Measurements from ENCODE around the gene EIPR1.
A peak's percentile ranks its signal among the peaks of the same experiment; 100 is the strongest.

EIPR1 gene

GRCh38 chr2:3179626-3180025 lies 198.0 kb downstream of the EIPR1 start:
- H4K8ac ChIP-seq (ENCODE audit: low read length) = no peak overlapping the region
- peaks cover 9% of the 10 kb centered on the region for H3K9me3 ChIP-seq (ENCODE audit: control insufficient read depth, low read length)
- H3K27ac ChIP-seq (ENCODE audit: low read length, poor library complexity, severe bottlenecking) = no peak overlapping the region
- H3K9ac ChIP-seq (ENCODE audit: low read length) = no peak overlapping the region
- no peak overlapping the region for H2AFZ ChIP-seq (ENCODE audit: low read depth, low read length)
- no peak overlapping the region for H2BK15ac ChIP-seq (ENCODE audit: low read depth, poor library complexity, severe bottlenecking)
- H3K36me3 ChIP-seq (ENCODE audit: control insufficient read depth in 1 of 2, insufficient read depth in 2 of 2, low read depth in 1 of 2, low read length in 2 of 2) = peaks cover 0 to 49% of the 10 kb centered on the region in 2 experiments
- H3K4me3 ChIP-seq (ENCODE audit: insufficient read depth in 1 of 2, low read depth in 1 of 2, low read length in 2 of 2) = no peak overlapping the region
- peaks cover 27% of the 10 kb centered on the region for H3K4me1 ChIP-seq (ENCODE audit: control insufficient read depth, insufficient read depth, low read depth, low read length)
- H2AK5ac ChIP-seq (ENCODE audit: low read length, severe bottlenecking) = no peak overlapping the region
- H3K27me3 ChIP-seq (ENCODE audit: control insufficient read depth in 1 of 2, insufficient read depth in 1 of 2, low read length in 2 of 2) = no peaks in the 10 kb centered on the region
- H3K18ac ChIP-seq (ENCODE audit: low read depth in 1 of 2, low read length in 2 of 2) = no peak overlapping the region
- DNase-seq = no peak
- H3K4me2 ChIP-seq (ENCODE audit: low read length, poor library complexity, severe bottlenecking) = no peak overlapping the region
- no peak overlapping the region for H3K4ac ChIP-seq (ENCODE audit: low read depth in 1 of 2, low read length in 2 of 2)
- H3K23ac ChIP-seq (ENCODE audit: low read length in 2 of 2) = no peak overlapping the region
- H2BK120ac ChIP-seq (ENCODE audit: low read depth, low read length) = no peak overlapping the region
- H4K91ac ChIP-seq (ENCODE audit: low read length) = no peak overlapping the region
- WGBS = 96% methylated on average over 11 of the region's 11 CpGs
- no peak overlapping the region for H2BK5ac ChIP-seq (ENCODE audit: low read depth, low read length, poor library complexity, severe bottlenecking)
- H3K79me1 ChIP-seq (replicated peaks; ENCODE audit: low read length, poor library complexity, severe bottlenecking) = peaks cover 10% of the 10 kb centered on the region
- H2BK12ac ChIP-seq (ENCODE audit: low read length in 2 of 2) = no peak overlapping the region
- no peak overlapping the region for H3K14ac ChIP-seq (ENCODE audit: low read length in 2 of 2)

DNA sequence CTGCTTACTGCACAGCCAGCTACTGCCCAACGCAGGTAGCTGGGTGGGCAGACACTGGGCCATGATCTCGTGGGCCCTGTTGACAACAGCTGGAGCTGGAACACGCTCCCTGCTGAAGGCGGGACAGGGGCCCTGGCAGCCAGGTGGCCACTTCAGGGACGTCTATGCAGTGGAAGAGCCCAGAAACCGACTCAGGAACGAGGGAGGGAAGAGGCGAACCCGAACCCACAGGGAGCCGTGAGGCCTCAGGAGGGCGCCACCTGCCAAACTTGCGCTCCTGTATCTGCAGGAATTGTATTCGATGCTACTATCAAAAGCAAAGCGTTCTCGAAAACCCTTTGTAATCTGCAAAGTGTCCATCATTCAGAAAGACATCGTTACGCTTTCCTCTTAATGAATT lies 198.4 kb downstream of the EIPR1 start:
- Histone ChIP-seq H3K14ac (ENCODE audit: low read length in 2 of 2) (peak overlapping the region in 1 of 2 experiments; percentile 56), H3K4me1 (ENCODE audit: control insufficient read depth, insufficient read depth, low read depth, low read length) (peaks cover 30% of the 10 kb centered on the region), H3K23ac (ENCODE audit: low read length in 2 of 2) (no peak overlapping the region), H3K4ac (ENCODE audit: low read depth in 1 of 2, low read length in 2 of 2) (no peak overlapping the region), H2AFZ (ENCODE audit: low read depth, low read length) (no peak overlapping the region), H3K36me3 (ENCODE audit: control insufficient read depth in 1 of 2, insufficient read depth in 2 of 2, low read depth in 1 of 2, low read length in 2 of 2) (peaks cover 0 to 50% of the 10 kb centered on the region in 2 experiments), H2BK12ac (ENCODE audit: low read length in 2 of 2) (no peak overlapping the region), H4K91ac (ENCODE audit: low read length) (no peak overlapping the region), H3K9ac (ENCODE audit: low read length) (no peak overlapping the region), H3K4me3 (ENCODE audit: insufficient read depth in 1 of 2, low read depth in 1 of 2, low read length in 2 of 2) (no peak overlapping the region), H3K4me2 (ENCODE audit: low read length, poor library complexity, severe bottlenecking) (no peak overlapping the region), H4K8ac (ENCODE audit: low read length) (no peak overlapping the region), H3K79me1 (replicated peaks; ENCODE audit: low read length, poor library complexity, severe bottlenecking) (peaks cover 10% of the 10 kb centered on the region), H2BK5ac (ENCODE audit: low read depth, low read length, poor library complexity, severe bottlenecking) (no peak overlapping the region), H3K9me3 (ENCODE audit: control insufficient read depth, low read length) (peaks cover 9% of the 10 kb centered on the region), H2BK15ac (ENCODE audit: low read depth, poor library complexity, severe bottlenecking) (no peak overlapping the region), H3K27ac (ENCODE audit: low read length, poor library complexity, severe bottlenecking) (no peak overlapping the region), H2AK5ac (ENCODE audit: low read length, severe bottlenecking) (no peak overlapping the region), H3K18ac (ENCODE audit: low read depth in 1 of 2, low read length in 2 of 2) (no peak overlapping the region), H2BK120ac (ENCODE audit: low read depth, low read length) (no peak overlapping the region), H3K27me3 (ENCODE audit: control insufficient read depth in 1 of 2, insufficient read depth in 1 of 2, low read length in 2 of 2) (no peaks in the 10 kb centered on the region)
- 87% methylated on average over 17 of the region's 17 CpGs for WGBS
- no peak for DNase-seq

DNA sequence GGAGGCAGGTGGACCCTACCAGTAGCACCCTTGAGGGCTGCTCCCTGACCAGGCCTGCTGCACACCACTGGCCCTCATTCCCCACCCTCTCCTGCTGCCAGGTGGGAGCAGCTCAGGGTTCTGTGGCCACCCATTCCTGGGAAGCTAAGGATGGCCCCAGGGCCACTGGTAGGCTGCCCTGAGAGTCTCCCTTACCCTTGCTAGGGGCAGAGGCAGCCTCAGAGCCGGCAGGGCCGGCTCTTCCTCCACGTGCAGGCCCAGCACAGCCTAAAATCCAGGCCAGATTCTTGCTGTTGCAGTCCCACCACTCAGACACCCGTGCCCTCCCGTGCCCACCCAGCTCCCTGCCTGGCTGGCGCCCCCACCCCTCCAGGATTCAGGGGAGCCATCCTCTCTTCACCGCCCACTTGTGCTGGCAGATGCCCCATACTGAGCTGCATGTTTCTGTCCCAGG lies 199.0 kb downstream of the EIPR1 start:
- Histone ChIP-seq H3K27ac (ENCODE audit: low read length, poor library complexity, severe bottlenecking) (no peak overlapping the region), H3K79me1 (replicated peaks; ENCODE audit: low read length, poor library complexity, severe bottlenecking) (peaks cover 10% of the 10 kb centered on the region), H3K18ac (ENCODE audit: low read depth in 1 of 2, low read length in 2 of 2) (no peak overlapping the region), H2BK15ac (ENCODE audit: low read depth, poor library complexity, severe bottlenecking) (no peak overlapping the region), H3K4ac (ENCODE audit: low read depth in 1 of 2, low read length in 2 of 2) (no peak overlapping the region), H4K8ac (ENCODE audit: low read length) (no peak overlapping the region), H3K4me3 (ENCODE audit: insufficient read depth in 1 of 2, low read depth in 1 of 2, low read length in 2 of 2) (no peak overlapping the region), H3K23ac (ENCODE audit: low read length in 2 of 2) (no peak overlapping the region), H4K91ac (ENCODE audit: low read length) (no peak overlapping the region), H3K36me3 (ENCODE audit: control insufficient read depth in 1 of 2, insufficient read depth in 2 of 2, low read depth in 1 of 2, low read length in 2 of 2) (peaks cover 0 to 44% of the 10 kb centered on the region in 2 experiments), H3K9ac (ENCODE audit: low read length) (no peak overlapping the region), H3K9me3 (ENCODE audit: control insufficient read depth, low read length) (peaks cover 9% of the 10 kb centered on the region), H3K4me2 (ENCODE audit: low read length, poor library complexity, severe bottlenecking) (no peak overlapping the region), H2BK120ac (ENCODE audit: low read depth, low read length) (no peak overlapping the region), H2AFZ (ENCODE audit: low read depth, low read length) (no peak overlapping the region), H3K14ac (ENCODE audit: low read length in 2 of 2) (no peak overlapping the region), H2BK5ac (ENCODE audit: low read depth, low read length, poor library complexity, severe bottlenecking) (no peak overlapping the region), H2AK5ac (ENCODE audit: low read length, severe bottlenecking) (no peak overlapping the region), H2BK12ac (ENCODE audit: low read length in 2 of 2) (no peak overlapping the region), H3K4me1 (ENCODE audit: control insufficient read depth, insufficient read depth, low read depth, low read length) (peaks cover 30% of the 10 kb centered on the region), H3K27me3 (ENCODE audit: control insufficient read depth in 1 of 2, insufficient read depth in 1 of 2, low read length in 2 of 2) (no peaks in the 10 kb centered on the region)
- WGBS = 95% methylated on average over 7 of the region's 7 CpGs
- no peak for DNase-seq

DNA sequence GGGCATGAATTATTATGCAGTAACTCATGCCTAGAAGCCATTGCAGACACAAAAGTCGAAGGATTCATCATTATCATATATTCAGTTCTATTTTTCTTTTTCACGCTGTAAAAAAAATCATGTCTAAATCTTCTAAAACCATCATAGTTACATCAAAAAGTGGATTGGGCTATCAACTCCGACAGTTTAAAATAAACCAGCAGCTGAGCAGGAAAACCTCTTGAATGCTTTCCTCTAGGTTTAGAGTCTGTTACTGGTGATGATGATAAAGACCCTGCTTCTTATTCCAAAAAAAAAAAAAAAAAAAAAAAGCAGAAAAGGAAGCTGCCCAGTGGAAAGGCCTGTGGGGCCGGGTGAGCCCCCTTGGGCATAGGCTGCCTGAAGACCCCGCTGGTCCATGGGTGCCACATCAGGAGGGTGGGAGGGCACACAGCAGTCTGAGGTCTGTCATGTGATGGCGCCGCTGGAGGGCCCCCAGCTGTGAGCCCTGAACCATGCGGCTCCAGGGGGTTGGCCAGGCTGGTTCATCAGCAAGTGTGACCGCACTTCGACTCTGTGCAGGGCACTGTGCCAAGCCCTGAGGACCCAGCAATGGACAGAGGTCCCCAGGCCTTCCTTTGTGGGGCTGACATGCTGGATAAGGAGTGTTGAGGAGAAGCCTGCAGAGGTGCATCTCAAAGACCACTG lies 199.6 kb downstream of the EIPR1 start:
- H2AK5ac ChIP-seq (ENCODE audit: low read length, severe bottlenecking) = no peak overlapping the region
- H4K91ac ChIP-seq (ENCODE audit: low read length) = no peak overlapping the region
- no peak overlapping the region for H3K14ac ChIP-seq (ENCODE audit: low read length in 2 of 2)
- no peak overlapping the region for H3K18ac ChIP-seq (ENCODE audit: low read depth in 1 of 2, low read length in 2 of 2)
- H2BK12ac ChIP-seq (ENCODE audit: low read length in 2 of 2) = no peak overlapping the region
- H3K9me3 ChIP-seq (ENCODE audit: control insufficient read depth, low read length) = peaks cover 9% of the 10 kb centered on the region
- H3K4me1 ChIP-seq (ENCODE audit: control insufficient read depth, insufficient read depth, low read depth, low read length) = peaks cover 30% of the 10 kb centered on the region
- no peak overlapping the region for H2BK5ac ChIP-seq (ENCODE audit: low read depth, low read length, poor library complexity, severe bottlenecking)
- H2BK15ac ChIP-seq (ENCODE audit: low read depth, poor library complexity, severe bottlenecking) = no peak overlapping the region
- H4K8ac ChIP-seq (ENCODE audit: low read length) = no peak overlapping the region
- 96% methylated on average over 9 of the region's 10 CpGs for WGBS
- H3K4ac ChIP-seq (ENCODE audit: low read depth in 1 of 2, low read length in 2 of 2) = no peak overlapping the region
- H2BK120ac ChIP-seq (ENCODE audit: low read depth, low read length) = no peak overlapping the region
- no peak overlapping the region for H3K4me2 ChIP-seq (ENCODE audit: low read length, poor library complexity, severe bottlenecking)
- H3K27ac ChIP-seq (ENCODE audit: low read length, poor library complexity, severe bottlenecking) = no peak overlapping the region
- no peak overlapping the region for H2AFZ ChIP-seq (ENCODE audit: low read depth, low read length)
- no peak overlapping the region for H3K4me3 ChIP-seq (ENCODE audit: insufficient read depth in 1 of 2, low read depth in 1 of 2, low read length in 2 of 2)
- H3K9ac ChIP-seq (ENCODE audit: low read length) = no peak overlapping the region
- no peaks in the 10 kb centered on the region for H3K27me3 ChIP-seq (ENCODE audit: control insufficient read depth in 1 of 2, insufficient read depth in 1 of 2, low read length in 2 of 2)
- no peak for DNase-seq
- no peak overlapping the region for H3K23ac ChIP-seq (ENCODE audit: low read length in 2 of 2)
- peaks cover 10% of the 10 kb centered on the region for H3K79me1 ChIP-seq (replicated peaks; ENCODE audit: low read length, poor library complexity, severe bottlenecking)
- peaks cover 0 to 41% of the 10 kb centered on the region in 2 experiments for H3K36me3 ChIP-seq (ENCODE audit: control insufficient read depth in 1 of 2, insufficient read depth in 2 of 2, low read depth in 1 of 2, low read length in 2 of 2)
